Sciatic nerve (tissue), 2 donors: ENCODE results near the gene SCRN1. TPM values are rescaled to one million over a fixed set of nuclear protein-coding genes. Genes with fewer than 3 reads are reported as not detected.

Source experiments
- ATAC-seq: fragments of 200-7000 bp; cut with Tn5 transposase; one replicate; pipeline ENCODE4 v1.9.1; 2020; ENCODE audit warnings: mild to moderate bottlenecking, moderate library complexity
- DNase-seq: peaks from one replicate; pipeline ENCODE4 v3.0.0-alpha.2; 2020; ENCODE audit warnings: low spot score
- intact Hi-C: fragments of 100-400 bp; cut with DNase I; formaldehyde crosslinking; loops from one replicate; pipeline ENCODE4 v1.14.2; 2022
- total RNA-seq: library from RNA; stranded (reverse); fragmentation: NEBNext Ultra II Directional; extraction: Animal tissue kit (Norgen Biotek cat#: 25700); gene quantifications from one replicate; pipeline ENCODE4 v1.2.1, GENCODE V29; 2021
- donor health status: DM: no; HTN: no; CAD: no.
- donor health status: DM: no; HTN: no; CAD: no.

SCRN1 gene
- 176 TPM for total RNA-seq

GRCh38 chr7:29989257-29989995, at the start of gene SCRN1:
Gene SCRN1 (minus strand): TSS chr7:29989801. CDS start chr7:29969067, 20,734 bp downstream.
- peak; percentile 73 for ATAC-seq
- intact Hi-C loops = loop anchor here (10.0 kb wide), 1 partner anchor 65 kb away; no protein-coding TSS in a partner anchor
- DNase-seq = peak; percentile 75

- intact Hi-C loops = no loop called here
- ATAC-seq = peak; percentile 94
- DNase-seq = no peak
Measured at GRCh38 chr7:30038196-30038980, 48.8 kb upstream of the SCRN1 start.

DNA sequence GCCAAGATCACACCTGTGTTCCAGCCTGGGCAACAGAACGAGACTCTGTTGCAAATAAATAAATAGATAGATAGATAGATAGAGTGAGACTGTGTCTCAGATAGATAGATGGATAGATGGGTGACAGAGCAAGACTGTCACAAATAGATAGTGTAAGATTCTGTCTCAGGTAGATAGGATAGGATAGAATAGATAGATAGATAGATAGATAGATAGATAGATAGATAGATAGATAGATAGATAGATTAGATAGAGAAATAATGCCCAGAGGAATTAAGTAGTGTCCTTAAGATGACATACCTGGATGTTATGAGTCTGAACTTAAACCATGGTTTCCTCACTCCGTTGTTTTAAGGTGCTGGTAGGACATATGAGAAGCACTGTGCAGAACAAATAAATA, 46.6 kb upstream of the SCRN1 start:
- ATAC-seq (no peak), DNase-seq (no peak)
- intact Hi-C loops = no loop called here

DNA sequence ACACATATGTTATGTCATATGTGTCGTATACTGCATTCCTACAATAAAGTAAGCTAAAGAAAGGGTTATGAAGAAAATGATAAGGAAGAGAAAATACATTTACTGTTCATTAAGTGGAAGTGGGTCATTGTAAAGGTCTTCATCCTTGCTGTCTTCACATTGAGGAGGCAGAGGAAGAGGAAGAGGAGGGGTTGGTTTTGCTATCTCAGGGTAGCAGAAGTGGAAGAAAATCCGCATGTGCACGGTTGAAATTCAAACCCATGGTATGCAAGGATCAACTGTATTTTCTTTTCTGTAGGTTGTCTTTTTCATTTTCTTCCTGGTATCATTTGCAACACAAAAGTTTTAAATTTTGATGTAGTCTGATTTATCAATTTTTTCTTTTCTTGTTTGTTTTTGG, 44.9 kb upstream of the SCRN1 start:
- ATAC-seq (no peak), DNase-seq (no peak)
- intact Hi-C loops = no loop called here

DNA sequence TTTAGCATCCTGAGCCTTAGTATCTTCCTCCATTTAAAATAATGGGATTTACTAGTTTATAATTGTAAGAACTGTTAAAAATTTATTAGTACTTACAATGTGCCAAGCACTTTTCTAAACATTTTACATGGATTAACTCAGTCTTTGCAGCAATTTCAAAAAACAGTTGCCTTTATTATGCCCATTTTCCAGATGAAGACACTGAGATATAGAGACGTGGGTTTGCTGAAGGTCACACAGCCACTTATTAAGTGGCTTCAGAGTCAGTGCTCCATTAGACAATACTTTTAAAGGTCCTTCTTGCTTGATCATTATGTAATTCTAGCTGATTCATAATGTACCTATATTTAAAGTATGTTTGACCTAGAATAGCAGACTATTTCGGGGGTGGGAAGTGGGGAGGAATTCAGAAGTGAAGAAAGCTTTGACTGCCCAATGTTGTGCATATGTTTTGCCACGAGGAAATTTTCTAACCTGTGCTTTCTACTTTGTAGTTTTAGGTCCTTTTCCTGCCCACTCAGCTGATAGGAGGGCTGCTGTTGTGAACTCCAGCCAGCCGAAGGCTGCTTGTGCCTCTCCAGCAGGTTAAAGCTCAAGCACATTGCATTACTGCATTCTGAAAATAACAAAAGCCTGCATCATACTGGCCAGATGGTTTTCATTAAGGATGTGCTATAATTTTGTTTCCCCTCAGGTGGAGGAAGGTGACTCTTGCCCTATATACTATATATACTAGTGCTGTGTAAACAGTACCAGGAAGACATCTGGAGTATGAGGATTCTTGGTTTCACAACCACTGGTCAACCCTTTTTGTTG, 42.9 kb upstream of the SCRN1 start:
- ATAC-seq = no peak
- intact Hi-C loops = no loop called here
- no peak for DNase-seq

DNA sequence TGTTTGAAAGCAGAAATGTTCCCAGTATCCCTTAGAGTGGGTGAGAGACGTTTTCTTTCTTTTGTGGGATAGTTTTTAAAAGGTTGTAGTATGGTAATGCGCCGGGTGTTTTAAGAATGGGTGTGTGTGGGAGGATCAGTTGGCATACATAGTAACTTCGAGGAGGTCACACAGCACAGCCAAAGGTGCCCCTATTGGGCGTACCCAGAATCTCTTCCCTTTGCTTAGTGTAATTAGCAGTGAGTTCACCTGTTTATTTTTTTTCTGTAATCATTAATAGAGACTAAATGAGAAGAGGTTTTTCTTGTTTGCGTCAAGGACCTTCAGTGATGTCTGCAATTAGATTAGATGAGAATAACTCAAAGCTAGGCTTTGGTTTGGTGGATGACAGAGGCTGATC, 40.1 kb upstream of the SCRN1 start:
- intact Hi-C loops = no loop called here
- DNase-seq (no peak), ATAC-seq (no peak)

DNA sequence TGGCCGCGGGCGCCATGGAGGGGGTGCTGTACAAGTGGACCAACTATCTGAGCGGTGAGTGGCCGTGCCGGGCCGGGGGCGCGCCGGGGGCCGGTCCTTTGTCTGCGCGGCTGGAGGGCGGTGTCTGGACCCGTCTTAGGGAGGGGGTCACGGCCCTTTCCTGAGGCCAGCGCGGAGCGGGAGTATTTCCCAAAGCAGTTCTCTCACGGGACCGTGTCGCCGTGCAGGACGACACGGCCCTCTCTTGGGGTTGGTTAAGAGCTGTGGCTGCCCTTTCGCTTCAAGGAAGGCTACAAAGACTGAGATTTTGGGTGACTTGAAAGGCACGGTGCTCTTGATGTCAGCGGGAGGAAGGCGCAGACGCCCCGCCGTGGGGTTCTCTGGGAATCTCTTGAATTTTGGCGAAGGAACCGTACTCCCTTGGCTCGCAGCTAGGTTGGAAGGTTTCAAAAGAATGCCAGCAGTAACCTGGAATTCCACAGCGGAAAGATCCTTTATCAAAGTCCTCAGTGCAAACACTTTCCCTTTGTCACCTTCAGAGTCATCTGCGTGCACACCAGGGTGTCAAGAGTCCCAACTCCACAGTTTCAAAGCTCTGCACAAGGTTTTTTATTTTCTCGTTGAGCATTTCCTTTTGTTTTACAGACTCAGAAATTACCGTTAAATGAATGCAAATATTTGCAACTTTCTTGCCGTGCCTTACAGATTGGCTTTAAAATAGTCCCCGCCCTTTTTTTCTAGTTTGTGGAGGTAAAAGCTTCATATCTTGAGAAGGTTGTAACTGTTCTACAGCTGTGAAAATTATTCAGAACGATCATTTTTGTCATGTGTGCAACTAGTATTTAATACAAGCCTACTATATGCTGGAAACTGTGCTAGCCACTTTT, 39.4 kb upstream of the SCRN1 start:
- ATAC-seq (no peak), DNase-seq (peak; percentile 74)
- intact Hi-C loops = no loop called here

DNA sequence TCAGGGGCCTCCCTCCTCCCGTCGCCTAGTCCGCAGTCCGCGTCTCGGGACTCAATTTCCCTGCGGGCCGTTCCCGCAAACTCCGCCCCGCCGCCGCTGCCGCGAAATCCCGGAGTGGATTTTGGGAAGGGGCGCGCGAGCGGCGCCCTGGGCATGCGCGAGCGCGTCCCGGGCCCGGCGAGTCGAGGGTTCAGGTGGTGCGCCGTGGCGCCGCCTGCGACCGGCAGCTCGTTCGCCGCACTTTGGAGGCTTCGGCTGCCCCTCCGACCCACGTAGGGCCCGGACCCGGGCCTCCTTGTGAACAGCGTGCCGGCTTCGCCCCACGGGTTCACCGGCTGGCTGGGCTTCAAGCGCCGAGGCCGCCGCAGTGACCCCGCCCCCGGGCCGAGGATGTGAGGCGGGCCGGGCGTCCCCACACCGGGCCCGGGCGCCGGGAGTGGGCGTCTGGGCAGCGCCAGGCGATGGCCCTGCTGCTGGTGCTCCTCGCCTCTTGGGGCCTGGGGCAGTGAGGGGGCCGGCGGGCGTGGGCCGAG, 38.7 kb upstream of the SCRN1 start, which contains the start of gene PLEKHA8:
Gene PLEKHA8 (plus strand): TSS at position 197 of the 533 bp plus-strand sequence. CDS start 351 bp downstream, outside the sequence.
- DNase-seq (peak; percentile 93), ATAC-seq (peak; percentile 84)
- intact Hi-C loops = no loop called here

- DNase-seq (no peak), ATAC-seq (no peak)
- intact Hi-C loops = no loop called here
Measured at GRCh38 chr7:30027740-30028215, 38.2 kb upstream of the SCRN1 start.

DNA sequence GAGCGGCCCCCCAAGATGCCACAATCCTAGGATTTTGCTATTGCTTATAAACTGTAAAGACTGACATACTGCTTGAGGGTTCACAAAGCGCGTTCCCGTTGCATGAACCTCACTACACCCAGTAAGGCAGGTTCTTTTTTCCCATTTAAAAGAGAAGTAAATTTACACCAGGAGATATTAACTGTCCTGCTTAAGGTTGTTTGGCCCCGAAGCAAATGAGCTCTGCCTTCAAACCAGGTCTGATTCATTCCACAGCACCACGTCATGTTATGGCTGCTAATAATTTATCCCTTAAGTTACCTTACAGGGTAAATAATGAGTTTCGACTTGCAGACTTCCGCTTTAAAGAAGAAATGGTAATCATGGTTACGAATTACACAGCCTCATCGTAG, 37.5 kb upstream of the SCRN1 start:
- intact Hi-C loops = no loop called here

DNA sequence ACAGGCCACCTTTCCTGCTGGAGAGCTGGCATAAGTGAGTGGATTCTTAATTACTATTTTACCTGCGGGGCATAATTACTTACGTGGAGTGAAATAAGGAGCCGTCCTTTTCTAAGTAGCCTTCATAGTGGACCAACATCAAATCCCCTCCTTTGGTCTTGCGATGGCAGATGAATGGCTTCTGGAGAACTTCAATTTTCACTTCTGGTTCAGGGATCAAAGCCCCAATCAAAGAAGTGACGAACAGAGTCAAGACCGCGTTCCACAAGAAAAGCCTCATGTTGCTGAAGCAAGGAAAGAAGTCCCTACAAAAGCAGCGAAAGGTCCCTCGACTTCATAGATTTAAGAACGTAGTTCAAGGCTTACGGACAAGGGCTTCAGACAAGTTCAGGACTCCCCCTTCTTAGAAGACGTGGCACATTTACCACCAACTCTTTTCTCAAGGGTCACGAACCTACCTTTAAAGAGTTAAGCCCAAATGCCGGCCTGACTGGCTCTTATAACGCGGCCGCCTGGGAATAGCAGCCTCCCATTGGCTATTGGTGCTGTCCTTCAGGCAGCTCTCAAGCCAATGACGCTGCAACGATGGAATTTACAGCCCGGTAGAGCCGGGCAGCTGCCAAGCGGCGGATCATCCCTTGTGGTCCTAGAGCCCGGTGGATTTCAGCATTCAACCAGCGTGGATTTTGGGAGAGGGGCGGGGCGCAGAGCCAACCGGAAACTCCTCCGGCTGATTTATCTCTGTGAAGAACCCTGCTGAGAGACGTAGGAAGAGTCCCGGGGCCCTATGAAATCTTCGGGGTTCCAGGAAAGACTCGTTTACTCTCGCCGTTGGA, 36.8 kb upstream of the SCRN1 start, which contains the start of gene FKBP14:
Gene FKBP14 (minus strand): TSS at position 474 of the 836 bp plus-strand sequence. CDS start 194 bp downstream, at position 280.
- DNase-seq (peak; percentile 98), ATAC-seq (peak; percentile 98)
- intact Hi-C loops = no loop called here

More for the DNA sequence above, 37.5 kb upstream of the SCRN1 start:
- DNase-seq (no peak), ATAC-seq (peak; percentile 19)

GRCh38 chr7:30023524-30023923, 33.9 kb upstream of the SCRN1 start:
- DNase-seq (no peak), ATAC-seq (no peak)
- intact Hi-C loops = no loop called here

GRCh38 chr7:30022991-30023390, 33.4 kb upstream of the SCRN1 start:
- no peak for ATAC-seq
- intact Hi-C loops = no loop called here
- DNase-seq = no peak

DNA sequence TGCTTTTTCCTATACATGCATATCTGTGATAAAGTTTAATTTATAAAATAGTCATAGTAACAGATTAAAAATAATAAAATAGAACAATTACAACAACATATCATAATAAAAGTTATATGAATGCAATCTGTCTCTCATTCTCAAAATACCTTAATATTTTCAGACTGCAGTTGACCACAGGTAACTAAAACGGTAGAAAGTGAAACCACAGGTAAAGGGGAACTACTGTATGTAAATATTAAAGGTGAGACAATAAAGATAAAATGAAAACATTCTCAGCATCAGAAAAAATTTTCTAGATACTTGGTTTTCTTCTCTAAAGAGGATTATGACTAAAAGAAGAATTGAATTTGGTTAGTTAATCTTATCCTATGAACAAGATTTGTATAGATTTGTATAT, 30.9 kb upstream of the SCRN1 start:
- DNase-seq = no peak
- intact Hi-C loops = no loop called here
- ATAC-seq = no peak

- no peak for ATAC-seq
- intact Hi-C loops = no loop called here
Measured at GRCh38 chr7:30019960-30020359, 30.4 kb upstream of the SCRN1 start.

DNA sequence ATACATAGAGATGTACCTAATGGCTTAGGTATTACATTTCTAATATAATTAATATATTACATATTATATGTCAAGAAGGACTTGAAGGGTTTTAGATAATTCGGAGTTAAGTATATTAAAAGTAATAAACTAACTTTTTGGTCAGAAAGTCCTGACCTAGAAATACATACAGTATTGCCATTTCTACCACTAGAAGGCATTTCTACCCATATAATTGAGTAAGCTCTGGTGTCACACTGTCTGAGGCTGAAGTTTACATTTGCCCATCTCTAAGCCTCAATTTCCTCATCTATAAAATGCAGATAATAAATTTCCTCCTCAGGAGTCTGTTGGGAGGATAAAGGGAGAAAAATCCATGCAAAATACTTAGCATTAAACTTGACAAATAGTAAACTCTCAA, 29.8 kb upstream of the SCRN1 start:
- DNase-seq (no peak), ATAC-seq (no peak)
- intact Hi-C loops = no loop called here

More at GRCh38 chr7:30019960-30020359, 30.4 kb upstream of the SCRN1 start:
- DNase-seq = no peak

DNA sequence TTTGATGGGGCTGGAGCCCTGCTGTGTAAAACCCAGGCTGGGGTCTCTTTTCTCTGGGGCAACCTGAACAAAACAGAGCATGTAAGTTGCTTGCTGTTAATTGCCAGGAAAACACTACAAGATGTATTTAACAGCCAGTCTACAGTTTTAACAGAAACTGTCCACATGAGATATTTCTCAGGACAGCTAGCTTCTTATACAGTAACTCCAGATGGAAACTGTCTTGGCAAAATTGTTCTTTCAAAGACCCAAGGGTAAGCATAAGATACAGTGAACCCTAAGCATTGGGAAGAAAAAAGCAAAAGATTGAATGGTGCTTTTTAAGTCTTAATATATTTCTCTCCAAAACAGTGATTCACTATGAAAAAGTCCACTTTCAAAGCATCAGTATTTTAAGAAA, 28.9 kb upstream of the SCRN1 start:
- DNase-seq (no peak), ATAC-seq (no peak)
- intact Hi-C loops = no loop called here
